ENCODE data around the gene DRD1. TPM values are rescaled to one million over a fixed set of nuclear protein-coding genes. Genes with fewer than 3 reads are reported as not detected.
"Not testable (repeated sequence)": the region's sequence is repeated elsewhere in the genome, so short reads cannot be mapped to it uniquely, and the experiment has no call there.

Gene DRD1
- total RNA-seq, 1 experiment from 2014 or later, result 0.10 TPM

- H3K4me3 ChIP-seq (ENCODE audit: insufficient read depth, low read depth, low read length); H3K27me3 ChIP-seq (ENCODE audit: control insufficient read depth, insufficient read depth, low read length); H3K36me3 ChIP-seq (replicated peaks; ENCODE audit: control insufficient read depth, insufficient read depth, low read length); DNase-seq: not testable (repeated sequence)
Measured at GRCh38 chr5:175424594-175424993, 19.4 kb downstream of the DRD1 start.

- DNase-seq, result no peak
- no peaks in the 10 kb centered on the region for H3K36me3 ChIP-seq (replicated peaks; ENCODE audit: control insufficient read depth, insufficient read depth, low read length)
- H3K27me3 ChIP-seq (ENCODE audit: control insufficient read depth, insufficient read depth, low read length), result no peaks in the 10 kb centered on the region
- no peak overlapping the region for H3K4me3 ChIP-seq (ENCODE audit: insufficient read depth, low read depth, low read length)
Measured at GRCh38 chr5:175422058-175422457, 21.9 kb downstream of the DRD1 start.

- Histone ChIP-seq H3K36me3 (replicated peaks; ENCODE audit: control insufficient read depth, insufficient read depth, low read length) (no peaks in the 10 kb centered on the region), H3K27me3 (ENCODE audit: control insufficient read depth, insufficient read depth, low read length) (no peaks in the 10 kb centered on the region), H3K4me3 (ENCODE audit: insufficient read depth, low read depth, low read length) (no peak overlapping the region)
- DNase-seq, result no peak
Measured at GRCh38 chr5:175420383-175420782, 23.6 kb downstream of the DRD1 start.

GRCh38 chr5:175418251-175418650 is 25.7 kb downstream of the DRD1 start:
- H3K4me3 ChIP-seq (ENCODE audit: insufficient read depth, low read depth, low read length), result no peak overlapping the region
- H3K27me3 ChIP-seq (ENCODE audit: control insufficient read depth, insufficient read depth, low read length), result no peaks in the 10 kb centered on the region
- no peak for DNase-seq
- no peaks in the 10 kb centered on the region for H3K36me3 ChIP-seq (replicated peaks; ENCODE audit: control insufficient read depth, insufficient read depth, low read length)

DNA sequence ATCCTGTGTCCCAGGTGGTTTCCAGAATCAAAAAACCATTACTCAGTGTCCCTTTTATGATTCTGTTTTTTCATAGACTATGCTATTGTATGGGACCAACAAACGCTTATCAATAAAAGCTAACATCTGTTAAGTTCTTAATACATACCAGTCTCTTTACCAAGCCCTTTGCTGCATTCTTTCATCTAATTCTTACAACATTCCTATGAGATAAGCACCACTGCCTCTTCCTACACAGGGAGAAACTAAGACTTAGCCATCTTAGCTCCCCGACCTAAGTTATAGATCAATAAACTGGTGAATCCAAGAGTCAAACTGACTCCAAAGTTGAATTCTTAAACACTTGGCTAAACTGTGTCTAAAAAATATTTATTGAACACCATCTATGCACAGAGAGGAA is 26.6 kb downstream of the DRD1 start:
- Histone ChIP-seq H3K4me3 (ENCODE audit: insufficient read depth, low read depth, low read length) (no peak overlapping the region), H3K36me3 (replicated peaks; ENCODE audit: control insufficient read depth, insufficient read depth, low read length) (no peaks in the 10 kb centered on the region), H3K27me3 (ENCODE audit: control insufficient read depth, insufficient read depth, low read length) (no peaks in the 10 kb centered on the region)
- no peak for DNase-seq

- DNase-seq, result no peak
- no peaks in the 10 kb centered on the region for H3K36me3 ChIP-seq (replicated peaks; ENCODE audit: control insufficient read depth, insufficient read depth, low read length)
- H3K4me3 ChIP-seq (ENCODE audit: insufficient read depth, low read depth, low read length), result no peak overlapping the region
- H3K27me3 ChIP-seq (ENCODE audit: control insufficient read depth, insufficient read depth, low read length), result no peaks in the 10 kb centered on the region
Measured at GRCh38 chr5:175415303-175415702, 28.7 kb downstream of the DRD1 start.

DNA sequence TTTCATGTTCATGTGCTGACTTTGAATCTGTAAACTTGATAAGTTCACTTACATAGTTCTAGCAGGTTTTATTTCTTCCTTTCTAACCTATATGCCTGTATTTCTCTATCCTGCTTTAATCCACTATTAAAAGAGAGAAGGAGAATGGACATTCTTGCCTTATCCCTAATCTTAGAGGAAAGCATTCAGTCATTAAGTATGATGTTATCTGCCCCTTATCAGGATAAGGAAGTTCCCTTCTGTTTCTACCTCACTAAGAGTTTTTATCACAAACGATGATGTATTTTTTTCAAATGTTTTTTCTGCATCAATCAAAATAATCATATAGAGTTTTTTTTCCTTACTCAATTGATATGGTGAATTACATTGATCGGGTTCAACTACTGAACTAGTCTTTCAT is 33.1 kb downstream of the DRD1 start:
- no peak for DNase-seq
- Histone ChIP-seq H3K4me3 (ENCODE audit: insufficient read depth, low read depth, low read length) (no peak overlapping the region), H3K27me3 (ENCODE audit: control insufficient read depth, insufficient read depth, low read length) (no peaks in the 10 kb centered on the region), H3K36me3 (replicated peaks; ENCODE audit: control insufficient read depth, insufficient read depth, low read length) (no peaks in the 10 kb centered on the region)

- Histone ChIP-seq H3K27me3 (ENCODE audit: control insufficient read depth, insufficient read depth, low read length) (no peaks in the 10 kb centered on the region), H3K4me3 (ENCODE audit: insufficient read depth, low read depth, low read length) (no peak overlapping the region), H3K36me3 (replicated peaks; ENCODE audit: control insufficient read depth, insufficient read depth, low read length) (no peaks in the 10 kb centered on the region)
- no peak for DNase-seq
Measured at GRCh38 chr5:175406300-175406699, 37.7 kb downstream of the DRD1 start.

DNA sequence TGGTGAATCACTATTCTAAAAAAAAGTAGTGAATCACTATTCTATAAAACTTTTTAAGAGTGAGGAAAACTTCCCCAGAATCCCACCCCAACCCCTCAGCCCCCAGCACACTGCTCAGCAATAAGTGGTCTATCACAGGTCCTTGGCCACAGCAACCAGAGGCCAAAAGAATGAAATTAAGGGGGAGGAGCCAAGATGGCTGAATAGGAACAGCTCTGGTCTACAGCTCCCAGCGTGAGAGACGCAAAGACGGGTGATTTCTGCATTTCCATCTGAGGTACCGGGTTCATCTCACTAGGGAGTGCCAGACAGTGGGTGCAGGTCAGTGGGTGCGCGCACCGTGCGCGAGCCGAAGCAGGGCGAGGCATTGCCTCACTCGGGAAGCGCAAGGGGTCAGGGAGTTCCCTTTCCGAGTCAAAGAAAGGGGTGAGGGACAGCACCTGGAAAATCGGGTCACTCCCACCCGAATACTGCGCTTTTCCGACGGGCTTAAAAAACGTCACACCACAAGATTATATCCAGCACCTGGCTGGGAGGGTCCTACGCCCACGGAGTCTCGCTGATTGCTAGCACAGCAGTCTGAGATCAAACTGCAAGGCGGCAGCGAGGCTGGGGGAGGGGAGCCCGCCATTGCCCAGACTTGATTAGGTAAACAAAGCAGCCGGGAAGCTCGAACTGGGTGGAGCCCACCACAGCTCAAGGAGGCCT is 46.2 kb downstream of the DRD1 start:
- H3K36me3 ChIP-seq (replicated peaks; ENCODE audit: control insufficient read depth, insufficient read depth, low read length); H3K27me3 ChIP-seq (ENCODE audit: control insufficient read depth, insufficient read depth, low read length); DNase-seq: not testable (repeated sequence)
- H3K4me3 ChIP-seq (ENCODE audit: insufficient read depth, low read depth, low read length), result peak overlapping the region; percentile 30

GRCh38 chr5:175395430-175395829 is 48.6 kb downstream of the DRD1 start:
- DNase-seq; H3K27me3 ChIP-seq (ENCODE audit: control insufficient read depth, insufficient read depth, low read length); H3K4me3 ChIP-seq (ENCODE audit: insufficient read depth, low read depth, low read length); H3K36me3 ChIP-seq (replicated peaks; ENCODE audit: control insufficient read depth, insufficient read depth, low read length): not testable (repeated sequence)

GRCh38 chr5:175394601-175395000 is 49.4 kb downstream of the DRD1 start:
- peaks cover 2% of the 10 kb centered on the region; the same call in 1 of the 2 replicates for H3K27me3 ChIP-seq (ENCODE audit: control insufficient read depth, insufficient read depth, low read length)
- DNase-seq, result no peak
- no peak overlapping the region for H3K4me3 ChIP-seq (ENCODE audit: insufficient read depth, low read depth, low read length)
- H3K36me3 ChIP-seq (replicated peaks; ENCODE audit: control insufficient read depth, insufficient read depth, low read length), result no peaks in the 10 kb centered on the region

DNA sequence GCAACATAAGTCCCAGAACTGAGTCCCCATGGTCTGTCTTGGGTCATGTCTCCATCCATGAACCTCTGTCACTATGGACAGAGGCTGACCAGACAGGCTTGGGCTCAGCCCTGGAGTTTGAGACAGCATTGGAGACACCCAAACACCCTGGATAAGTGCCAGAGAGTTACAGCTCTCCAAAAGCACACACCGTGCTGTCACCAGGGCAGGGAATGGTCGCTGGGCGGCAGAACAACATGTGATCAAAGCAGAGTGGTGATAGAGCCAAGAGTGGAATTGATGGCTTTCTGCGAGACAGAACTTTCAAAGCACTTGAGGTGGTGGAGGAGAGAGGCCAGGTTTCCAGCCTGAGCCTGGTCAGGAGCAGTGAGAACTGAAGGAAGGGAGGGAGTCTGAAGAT is 50.1 kb downstream of the DRD1 start:
- Histone ChIP-seq H3K4me3 (ENCODE audit: insufficient read depth, low read depth, low read length) (no peak overlapping the region), H3K36me3 (replicated peaks; ENCODE audit: control insufficient read depth, insufficient read depth, low read length) (no peaks in the 10 kb centered on the region), H3K27me3 (ENCODE audit: control insufficient read depth, insufficient read depth, low read length) (peaks cover 2% of the 10 kb centered on the region; the same call in 1 of the 2 replicates)
- DNase-seq, result no peak

DNA sequence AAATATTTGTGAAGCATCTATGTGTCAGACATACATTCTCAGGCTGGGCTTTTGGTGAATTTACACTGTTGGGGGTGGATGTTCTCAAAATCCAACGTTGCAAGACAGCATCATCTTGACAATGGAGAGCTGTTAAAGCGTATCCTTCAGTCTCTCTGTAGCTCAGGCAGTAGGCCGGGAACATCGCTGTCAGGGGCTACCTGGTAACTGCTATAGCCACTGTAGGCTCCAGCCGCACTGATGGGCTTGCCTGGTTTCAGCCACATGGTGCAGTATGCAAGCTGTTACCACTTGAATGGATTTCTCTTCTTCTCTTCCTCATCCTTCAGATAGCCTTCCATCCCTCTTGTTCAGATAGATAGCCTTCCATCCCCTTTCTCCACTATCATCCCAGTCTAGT is 51.7 kb downstream of the DRD1 start:
- H3K27me3 ChIP-seq (ENCODE audit: control insufficient read depth, insufficient read depth, low read length), result peaks cover 2% of the 10 kb centered on the region; the same call in 1 of the 2 replicates
- H3K36me3 ChIP-seq (replicated peaks; ENCODE audit: control insufficient read depth, insufficient read depth, low read length), result no peaks in the 10 kb centered on the region
- no peak overlapping the region for H3K4me3 ChIP-seq (ENCODE audit: insufficient read depth, low read depth, low read length)
- no peak for DNase-seq

- Histone ChIP-seq H3K27me3 (ENCODE audit: control insufficient read depth, insufficient read depth, low read length) (no peaks in the 10 kb centered on the region), H3K36me3 (replicated peaks; ENCODE audit: control insufficient read depth, insufficient read depth, low read length) (no peaks in the 10 kb centered on the region), H3K4me3 (ENCODE audit: insufficient read depth, low read depth, low read length) (no peak overlapping the region)
- no peak for DNase-seq
Measured at GRCh38 chr5:175390352-175391083, 53.5 kb downstream of the DRD1 start.
